ENCODE results near the gene ARVCF.
A peak's percentile ranks its signal among the peaks of the same experiment; 100 is the strongest.

ARVCF gene

GRCh38 chr22:19989725-19990067 lies 26.9 kb downstream of the ARVCF start:
- Histone ChIP-seq H2BK12ac (ENCODE audit: low read length) (no peak overlapping the region), H3K4me3 (ENCODE audit: low read length in 2 of 2) (no peak overlapping the region), H4K91ac (ENCODE audit: low read depth, low read length, poor library complexity) (no peak overlapping the region), H3K4ac (ENCODE audit: low read length) (no peak overlapping the region), H2BK5ac (ENCODE audit: low read length) (peak overlapping the region; percentile 39), H3K23ac (ENCODE audit: low read depth, low read length, poor library complexity) (peak overlapping the region; percentile 77), H2AFZ (ENCODE audit: low read length) (no peak overlapping the region), H2BK15ac (ENCODE audit: low read length) (no peak overlapping the region), H3K79me1 (ENCODE audit: low read depth, low read length) (peaks cover 17% of the 10 kb centered on the region), H2AK5ac (ENCODE audit: low read depth, low read length) (peak overlapping the region; percentile 50), H2BK120ac (ENCODE audit: low read depth, low read length) (no peak overlapping the region), H3K18ac (ENCODE audit: low read length) (no peak overlapping the region), H3K36me3 (replicated peaks in 1 of 2; ENCODE audit: control insufficient read depth in 2 of 2, insufficient read depth in 2 of 2, low read length in 2 of 2) (peaks cover under 1 to 7% of the 10 kb centered on the region in 2 donors), H3K9ac (ENCODE audit: low read depth, low read length, poor library complexity) (no peak overlapping the region), H3K9me3 (replicated peaks in 1 of 2; ENCODE audit: control insufficient read depth in 2 of 2, insufficient read depth in 1 of 2, low read depth in 1 of 2, low read length in 2 of 2) (no peaks in the 10 kb centered on the region), H3K14ac (ENCODE audit: low read length) (no peak overlapping the region), H3K4me2 (ENCODE audit: insufficient read depth, low read length, poor library complexity, severe bottlenecking) (no peak overlapping the region), H3K4me1 (ENCODE audit: control insufficient read depth in 2 of 2, insufficient read depth in 1 of 2, low read depth in 1 of 2, low read length in 2 of 2) (peaks cover 19% of the 10 kb centered on the region in 2 donors), H4K8ac (ENCODE audit: low read depth, low read length) (no peak overlapping the region), H3K27ac (replicated peaks; ENCODE audit: low read length) (no peak overlapping the region), H3K27me3 (ENCODE audit: control insufficient read depth in 3 of 3, insufficient read depth in 3 of 3, low read depth in 1 of 3, low read length in 3 of 3) (no peaks in the 10 kb centered on the region)
- no CpG with 5 or more reads among the region's 3 CpGs for WGBS, 2 donors (ENCODE audit: extremely low coverage in 2 of 2, insufficient read length in 2 of 2, insufficient replicate concordance in 1 of 2)
- DNase-seq (ENCODE audit: low spot score) = no peak

- H2AK5ac ChIP-seq (ENCODE audit: low read depth, low read length) = peak overlapping the region; percentile 68
- peaks cover 20% of the 10 kb centered on the region for H3K79me1 ChIP-seq (ENCODE audit: low read depth, low read length)
- no peak overlapping the region for H3K27ac ChIP-seq (replicated peaks; ENCODE audit: low read length)
- H3K36me3 ChIP-seq (replicated peaks in 1 of 2; ENCODE audit: control insufficient read depth in 2 of 2, insufficient read depth in 2 of 2, low read length in 2 of 2) = peaks cover 2 to 7% of the 10 kb centered on the region in 2 donors
- no peak overlapping the region for H3K4me2 ChIP-seq (ENCODE audit: insufficient read depth, low read length, poor library complexity, severe bottlenecking)
- H4K8ac ChIP-seq (ENCODE audit: low read depth, low read length) = no peak overlapping the region
- no peak for DNase-seq (ENCODE audit: low spot score)
- H3K27me3 ChIP-seq (ENCODE audit: control insufficient read depth in 3 of 3, insufficient read depth in 3 of 3, low read depth in 1 of 3, low read length in 3 of 3) = no peaks in the 10 kb centered on the region
- H4K91ac ChIP-seq (ENCODE audit: low read depth, low read length, poor library complexity) = no peak overlapping the region
- no peak overlapping the region for H2BK15ac ChIP-seq (ENCODE audit: low read length)
- no peak overlapping the region for H2BK12ac ChIP-seq (ENCODE audit: low read length)
- H3K23ac ChIP-seq (ENCODE audit: low read depth, low read length, poor library complexity) = peak overlapping the region; percentile 77
- no peaks in the 10 kb centered on the region for H3K9me3 ChIP-seq (replicated peaks in 1 of 2; ENCODE audit: control insufficient read depth in 2 of 2, insufficient read depth in 1 of 2, low read depth in 1 of 2, low read length in 2 of 2)
- H3K4ac ChIP-seq (ENCODE audit: low read length) = no peak overlapping the region
- WGBS, 2 donors (ENCODE audit: extremely low coverage in 2 of 2, insufficient read length in 2 of 2, insufficient replicate concordance in 1 of 2) = no CpG with 5 or more reads among the region's 18 CpGs
- H2BK120ac ChIP-seq (ENCODE audit: low read depth, low read length) = no peak overlapping the region
- no peak overlapping the region for H3K9ac ChIP-seq (ENCODE audit: low read depth, low read length, poor library complexity)
- H2BK5ac ChIP-seq (ENCODE audit: low read length) = peak overlapping the region; percentile 39
- peak overlapping the region; percentile 67 for H3K14ac ChIP-seq (ENCODE audit: low read length)
- no peak overlapping the region for H2AFZ ChIP-seq (ENCODE audit: low read length)
- peaks cover 22% of the 10 kb centered on the region in 2 donors for H3K4me1 ChIP-seq (ENCODE audit: control insufficient read depth in 2 of 2, insufficient read depth in 1 of 2, low read depth in 1 of 2, low read length in 2 of 2)
- no peak overlapping the region for H3K4me3 ChIP-seq (ENCODE audit: low read length in 2 of 2)
- peak overlapping the region; percentile 17 for H3K18ac ChIP-seq (ENCODE audit: low read length)
Measured at GRCh38 chr22:19988965-19989724, 27.5 kb downstream of the ARVCF start.

- no peak overlapping the region for H4K91ac ChIP-seq (ENCODE audit: low read depth, low read length, poor library complexity)
- H3K79me1 ChIP-seq (ENCODE audit: low read depth, low read length) = peaks cover 20% of the 10 kb centered on the region
- H2AFZ ChIP-seq (ENCODE audit: low read length) = no peak overlapping the region
- H3K4me3 ChIP-seq (ENCODE audit: low read length in 2 of 2) = no peak overlapping the region
- peak overlapping the region; percentile 22 for H2BK5ac ChIP-seq (ENCODE audit: low read length)
- H3K4ac ChIP-seq (ENCODE audit: low read length) = no peak overlapping the region
- no peak overlapping the region for H4K8ac ChIP-seq (ENCODE audit: low read depth, low read length)
- H2BK120ac ChIP-seq (ENCODE audit: low read depth, low read length) = no peak overlapping the region
- H3K18ac ChIP-seq (ENCODE audit: low read length) = peak overlapping the region; percentile 35
- peaks cover 22 to 23% of the 10 kb centered on the region in 2 donors for H3K4me1 ChIP-seq (ENCODE audit: control insufficient read depth in 2 of 2, insufficient read depth in 1 of 2, low read depth in 1 of 2, low read length in 2 of 2)
- no peaks in the 10 kb centered on the region for H3K27me3 ChIP-seq (ENCODE audit: control insufficient read depth in 3 of 3, insufficient read depth in 3 of 3, low read depth in 1 of 3, low read length in 3 of 3)
- H3K27ac ChIP-seq (replicated peaks; ENCODE audit: low read length) = no peak overlapping the region
- H3K14ac ChIP-seq (ENCODE audit: low read length) = no peak overlapping the region
- H2AK5ac ChIP-seq (ENCODE audit: low read depth, low read length) = peak overlapping the region; percentile 95
- peak overlapping the region; percentile 89 for H2BK15ac ChIP-seq (ENCODE audit: low read length)
- no peak for DNase-seq (ENCODE audit: low spot score)
- no peak overlapping the region for H3K4me2 ChIP-seq (ENCODE audit: insufficient read depth, low read length, poor library complexity, severe bottlenecking)
- no CpG with 5 or more reads among the region's 9 CpGs for WGBS, 2 donors (ENCODE audit: extremely low coverage in 2 of 2, insufficient read length in 2 of 2, insufficient replicate concordance in 1 of 2)
- H3K9me3 ChIP-seq (replicated peaks in 1 of 2; ENCODE audit: control insufficient read depth in 2 of 2, insufficient read depth in 1 of 2, low read depth in 1 of 2, low read length in 2 of 2) = no peaks in the 10 kb centered on the region
- no peak overlapping the region for H3K9ac ChIP-seq (ENCODE audit: low read depth, low read length, poor library complexity)
- H3K23ac ChIP-seq (ENCODE audit: low read depth, low read length, poor library complexity) = peak overlapping the region; percentile 34
- peak overlapping the region; percentile 46 for H2BK12ac ChIP-seq (ENCODE audit: low read length)
- peaks cover 2 to 10% of the 10 kb centered on the region in 2 donors for H3K36me3 ChIP-seq (replicated peaks in 1 of 2; ENCODE audit: control insufficient read depth in 2 of 2, insufficient read depth in 2 of 2, low read length in 2 of 2)
Measured at GRCh38 chr22:19988331-19988808, 28.3 kb downstream of the ARVCF start.

GRCh38 chr22:19987394-19988306 lies 29.0 kb downstream of the ARVCF start:
- Histone ChIP-seq H3K9me3 (replicated peaks in 1 of 2; ENCODE audit: control insufficient read depth in 2 of 2, insufficient read depth in 1 of 2, low read depth in 1 of 2, low read length in 2 of 2) (no peaks in the 10 kb centered on the region), H3K4me2 (ENCODE audit: insufficient read depth, low read length, poor library complexity, severe bottlenecking) (no peak overlapping the region), H2BK15ac (ENCODE audit: low read length) (peak overlapping the region; percentile 89), H3K27ac (replicated peaks; ENCODE audit: low read length) (peak overlapping the region; percentile 36), H2BK12ac (ENCODE audit: low read length) (peak overlapping the region; percentile 46), H3K23ac (ENCODE audit: low read depth, low read length, poor library complexity) (no peak overlapping the region), H2BK120ac (ENCODE audit: low read depth, low read length) (peak overlapping the region; percentile 88), H3K27me3 (ENCODE audit: control insufficient read depth in 3 of 3, insufficient read depth in 3 of 3, low read depth in 1 of 3, low read length in 3 of 3) (no peaks in the 10 kb centered on the region), H3K4me3 (ENCODE audit: low read length in 2 of 2) (peak overlapping the region in 1 of 2 donors; percentile 24), H3K18ac (ENCODE audit: low read length) (peak overlapping the region; percentile 35), H2AK5ac (ENCODE audit: low read depth, low read length) (peak overlapping the region; percentile 95), H2AFZ (ENCODE audit: low read length) (peak overlapping the region; percentile 59), H2BK5ac (ENCODE audit: low read length) (no peak overlapping the region), H3K4ac (ENCODE audit: low read length) (no peak overlapping the region), H3K36me3 (replicated peaks in 1 of 2; ENCODE audit: control insufficient read depth in 2 of 2, insufficient read depth in 2 of 2, low read length in 2 of 2) (peaks cover 4 to 14% of the 10 kb centered on the region in 2 donors), H3K4me1 (ENCODE audit: control insufficient read depth in 2 of 2, insufficient read depth in 1 of 2, low read depth in 1 of 2, low read length in 2 of 2) (peaks cover 22 to 23% of the 10 kb centered on the region in 2 donors), H4K8ac (ENCODE audit: low read depth, low read length) (peak overlapping the region; percentile 20), H4K91ac (ENCODE audit: low read depth, low read length, poor library complexity) (no peak overlapping the region), H3K14ac (ENCODE audit: low read length) (no peak overlapping the region), H3K79me1 (ENCODE audit: low read depth, low read length) (peaks cover 25% of the 10 kb centered on the region), H3K9ac (ENCODE audit: low read depth, low read length, poor library complexity) (peak overlapping the region; percentile 65)
- DNase-seq (ENCODE audit: low spot score) = no peak
- no CpG with 5 or more reads among the region's 24 CpGs for WGBS, 2 donors (ENCODE audit: extremely low coverage in 2 of 2, insufficient read length in 2 of 2, insufficient replicate concordance in 1 of 2)

Measured in neuronal stem cell (in vitro differentiated cells).